ENCODE data around the gene FBLIM1. TPM values are rescaled to one million over a fixed set of nuclear protein-coding genes. Genes with fewer than 3 reads are reported as not detected.

Gene FBLIM1
- total RNA-seq, 1 donor from 2014 or later = not detected

DNA sequence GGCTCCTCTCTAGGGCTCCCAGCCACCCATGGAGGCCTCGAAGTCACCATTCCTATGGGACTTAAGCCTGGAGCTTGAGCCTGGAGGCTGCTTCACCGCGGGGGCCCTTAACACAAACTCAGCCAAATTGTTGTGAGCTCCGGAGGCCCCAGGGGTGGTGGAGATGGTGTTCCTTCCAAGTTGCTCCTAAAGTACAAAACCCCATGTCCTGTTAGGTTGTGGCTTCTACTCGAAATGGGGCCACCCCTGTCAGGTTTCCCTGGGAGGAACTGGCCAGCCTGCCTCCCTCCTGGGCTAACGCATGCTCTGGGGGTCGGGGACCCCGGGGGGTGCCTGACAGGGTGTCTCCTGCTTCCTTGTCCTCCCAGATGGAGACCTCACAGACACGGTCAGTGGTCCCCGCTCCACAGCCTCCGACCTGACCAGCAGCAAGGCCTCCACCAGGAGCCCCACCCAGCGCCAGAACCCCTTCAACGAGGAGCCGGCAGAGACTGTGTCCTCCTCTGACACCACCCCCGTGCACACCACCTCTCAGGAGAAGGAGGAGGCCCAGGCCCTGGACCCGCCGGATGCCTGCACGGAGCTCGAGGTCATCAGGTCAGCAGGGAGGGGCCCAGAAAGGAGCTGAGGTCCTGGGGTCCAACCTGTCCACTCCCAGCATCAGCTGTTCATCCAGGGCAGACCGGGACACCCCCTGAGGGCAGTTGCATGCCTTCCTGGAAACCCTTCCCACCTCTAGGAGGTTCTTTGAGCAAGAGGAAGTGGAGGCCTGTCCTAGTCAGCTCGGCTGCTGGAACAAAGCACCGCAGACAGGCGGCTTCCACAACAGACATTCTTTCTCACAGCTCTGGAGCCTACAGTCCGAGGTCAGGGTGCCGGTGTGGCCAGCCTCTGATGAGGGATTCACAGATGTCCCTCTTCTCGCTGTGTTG, 33.4 kb upstream of the FBLIM1 start:
- H3K27me3 Mint-ChIP-seq (ENCODE audit: low read depth) = no peaks in the 10 kb centered on the region
- no peak for DNase-seq (ENCODE audit: low spot score)
- no peak overlapping the region for H3K4me3 Mint-ChIP-seq (ENCODE audit: low read depth)
- no peak overlapping the region for H3K27ac Mint-ChIP-seq
- no peaks in the 10 kb centered on the region for H3K4me1 Mint-ChIP-seq (ENCODE audit: low read depth)
- intact Hi-C loops (cut with micrococcal nuclease) = no loop called here
- H3K9me3 Mint-ChIP-seq = no peaks in the 10 kb centered on the region
- peaks cover 31% of the 10 kb centered on the region for H3K36me3 Mint-ChIP-seq (ENCODE audit: low read depth)

DNA sequence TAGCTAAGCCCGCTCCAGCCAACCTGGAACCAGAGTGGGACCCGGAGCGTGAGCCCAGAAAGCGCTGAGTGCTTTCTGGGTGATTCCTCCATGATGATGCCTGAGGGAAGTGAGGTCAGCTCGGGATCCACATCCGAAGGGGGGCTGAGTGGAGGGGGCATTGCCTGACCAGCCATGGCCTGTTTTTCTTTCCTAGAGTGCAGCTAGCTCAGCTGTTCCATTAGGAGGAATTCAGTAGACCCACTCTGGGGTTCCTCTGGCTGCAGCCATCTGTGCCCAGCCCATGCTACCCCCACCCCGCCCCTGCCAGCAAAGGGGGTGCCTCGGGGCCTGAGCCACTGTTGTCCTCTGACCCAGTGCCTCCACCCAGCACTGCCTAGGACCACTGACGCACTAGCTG, 32.1 kb upstream of the FBLIM1 start:
- Mint-ChIP-seq H3K27me3 (ENCODE audit: low read depth) (no peaks in the 10 kb centered on the region), H3K9me3 (no peaks in the 10 kb centered on the region), H3K27ac (no peak overlapping the region), H3K36me3 (ENCODE audit: low read depth) (peaks cover 27% of the 10 kb centered on the region), H3K4me3 (ENCODE audit: low read depth) (no peak overlapping the region), H3K4me1 (ENCODE audit: low read depth) (no peaks in the 10 kb centered on the region)
- intact Hi-C loops (cut with micrococcal nuclease) = no loop called here
- DNase-seq (ENCODE audit: low spot score) = no peak

DNA sequence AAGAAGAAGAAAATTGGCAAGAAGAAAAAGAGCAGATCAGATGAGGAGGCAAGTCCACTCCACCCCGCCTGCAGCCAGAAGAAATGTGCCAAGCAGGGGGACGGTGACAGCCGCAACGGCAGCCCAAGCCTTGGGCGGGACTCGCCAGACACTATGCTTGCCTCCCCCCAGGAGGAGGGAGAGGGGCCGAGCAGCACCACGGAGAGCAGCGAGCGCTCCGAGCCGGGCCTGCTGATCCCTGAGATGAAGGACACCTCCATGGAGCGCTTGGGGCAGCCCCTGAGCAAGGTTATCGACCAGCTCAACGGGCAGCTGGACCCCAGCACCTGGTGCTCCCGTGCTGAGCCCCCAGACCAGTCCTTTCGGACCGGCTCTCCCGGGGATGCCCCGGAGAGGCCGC, 31.6 kb upstream of the FBLIM1 start:
- H3K36me3 Mint-ChIP-seq (ENCODE audit: low read depth) = peaks cover 26% of the 10 kb centered on the region
- no peaks in the 10 kb centered on the region for H3K4me1 Mint-ChIP-seq (ENCODE audit: low read depth)
- intact Hi-C loops (cut with micrococcal nuclease) = no loop called here
- no peak for DNase-seq (ENCODE audit: low spot score)
- no peaks in the 10 kb centered on the region for H3K27me3 Mint-ChIP-seq (ENCODE audit: low read depth)
- no peaks in the 10 kb centered on the region for H3K9me3 Mint-ChIP-seq
- no peak overlapping the region for H3K4me3 Mint-ChIP-seq (ENCODE audit: low read depth)
- no peak overlapping the region for H3K27ac Mint-ChIP-seq

DNA sequence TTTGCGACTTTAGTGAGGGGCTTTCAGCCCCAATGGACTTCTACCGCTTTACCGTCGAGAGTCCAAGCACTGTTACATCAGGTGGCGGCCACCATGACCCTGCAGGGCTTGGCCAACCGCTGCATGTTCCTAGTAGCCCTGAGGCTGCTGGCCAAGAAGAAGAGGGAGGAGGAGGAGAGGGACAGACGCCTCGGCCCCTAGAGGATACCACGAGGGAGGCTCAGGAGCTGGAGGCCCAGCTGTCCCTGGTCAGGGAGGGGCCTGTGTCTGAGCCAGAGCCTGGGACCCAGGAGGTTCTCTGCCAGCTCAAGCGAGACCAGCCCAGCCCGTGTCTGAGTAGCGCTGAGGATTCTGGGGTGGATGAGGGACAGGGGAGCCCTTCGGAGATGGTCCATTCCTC, 31.2 kb upstream of the FBLIM1 start:
- no peaks in the 10 kb centered on the region for H3K9me3 Mint-ChIP-seq
- H3K27me3 Mint-ChIP-seq (ENCODE audit: low read depth) = no peaks in the 10 kb centered on the region
- intact Hi-C loops (cut with micrococcal nuclease) = no loop called here
- H3K36me3 Mint-ChIP-seq (ENCODE audit: low read depth) = peaks cover 29% of the 10 kb centered on the region
- no peak overlapping the region for H3K27ac Mint-ChIP-seq
- no peak overlapping the region for H3K4me3 Mint-ChIP-seq (ENCODE audit: low read depth)
- no peak for DNase-seq (ENCODE audit: low spot score)
- H3K4me1 Mint-ChIP-seq (ENCODE audit: low read depth) = no peaks in the 10 kb centered on the region

DNA sequence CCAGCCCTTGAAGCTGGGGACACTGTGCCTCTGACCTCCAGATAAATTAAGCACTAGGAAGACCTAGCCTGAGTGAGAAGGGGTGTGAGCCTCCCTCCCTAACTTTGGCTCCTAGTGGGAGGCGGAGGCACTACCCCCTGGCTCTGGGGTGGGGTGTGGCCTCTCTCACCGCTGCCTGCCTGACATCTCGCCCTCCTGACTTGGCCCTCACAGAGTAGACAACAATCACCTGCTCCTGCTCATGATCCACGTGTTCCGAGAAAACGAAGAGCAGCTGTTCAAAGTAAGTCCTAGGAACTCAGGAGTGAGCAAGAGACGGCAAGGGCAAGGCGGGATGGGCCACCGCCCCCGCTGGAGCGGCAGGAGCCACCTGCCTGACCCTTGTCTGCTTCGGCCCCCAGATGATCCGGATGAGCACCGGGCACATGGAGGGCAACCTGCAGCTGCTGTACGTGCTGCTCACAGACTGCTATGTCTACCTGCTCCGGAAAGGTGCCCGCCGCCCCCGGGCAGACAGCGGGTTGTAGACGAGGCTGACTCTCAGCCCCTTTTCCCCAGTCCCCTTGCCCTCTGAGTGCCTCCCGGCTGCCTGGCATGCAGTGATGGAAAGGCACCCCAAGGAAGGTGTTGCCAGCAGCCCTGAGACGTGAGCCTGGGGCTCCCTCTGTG, 30.6 kb upstream of the FBLIM1 start:
- Mint-ChIP-seq H3K27me3 (ENCODE audit: low read depth) (no peaks in the 10 kb centered on the region), H3K36me3 (ENCODE audit: low read depth) (peaks cover 25% of the 10 kb centered on the region), H3K27ac (no peak overlapping the region), H3K4me3 (ENCODE audit: low read depth) (no peak overlapping the region), H3K9me3 (no peaks in the 10 kb centered on the region), H3K4me1 (ENCODE audit: low read depth) (no peaks in the 10 kb centered on the region)
- intact Hi-C loops (cut with micrococcal nuclease) = no loop called here
- DNase-seq (ENCODE audit: low spot score) = no peak

DNA sequence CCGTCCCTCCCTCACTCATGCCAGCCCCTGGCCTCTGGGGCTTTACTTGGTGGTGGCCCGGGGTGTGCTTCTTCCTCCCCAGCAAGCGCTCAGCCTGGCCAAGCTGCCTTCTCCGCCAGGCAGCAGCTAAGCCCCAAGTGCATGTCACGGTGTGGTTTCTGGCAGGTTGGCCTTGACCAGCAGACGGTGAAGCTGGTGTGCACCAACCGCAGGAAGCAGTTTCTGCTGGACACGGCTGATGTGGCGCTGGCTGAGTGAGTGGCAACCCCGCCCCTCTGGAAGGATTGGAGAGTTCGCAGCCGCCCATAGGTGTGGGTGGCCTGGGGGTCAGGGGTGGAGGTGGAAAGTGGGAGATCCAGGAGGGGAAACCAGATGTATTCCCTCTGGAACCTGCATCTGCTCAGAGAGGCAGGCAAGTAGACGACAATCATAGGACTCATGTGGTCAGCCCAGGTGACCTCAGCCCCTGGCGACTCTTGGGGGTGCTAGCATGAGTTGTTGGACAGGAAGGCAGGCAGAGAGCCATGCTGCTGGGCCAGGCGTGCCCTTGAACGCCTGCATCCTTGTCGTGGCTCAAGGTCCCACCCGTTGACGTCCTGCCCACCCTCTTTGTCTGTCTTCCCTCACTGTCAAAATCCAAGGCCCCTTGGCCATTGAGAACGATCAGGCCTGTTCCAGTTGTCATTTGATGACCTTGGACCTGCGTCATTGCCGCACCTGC, 29.5 kb upstream of the FBLIM1 start:
- DNase-seq (ENCODE audit: low spot score) = no peak
- Mint-ChIP-seq H3K9me3 (no peaks in the 10 kb centered on the region), H3K27ac (no peak overlapping the region), H3K36me3 (ENCODE audit: low read depth) (peaks cover 33% of the 10 kb centered on the region), H3K27me3 (ENCODE audit: low read depth) (no peaks in the 10 kb centered on the region), H3K4me3 (ENCODE audit: low read depth) (no peak overlapping the region), H3K4me1 (ENCODE audit: low read depth) (no peaks in the 10 kb centered on the region)
- intact Hi-C loops (cut with micrococcal nuclease) = no loop called here

DNA sequence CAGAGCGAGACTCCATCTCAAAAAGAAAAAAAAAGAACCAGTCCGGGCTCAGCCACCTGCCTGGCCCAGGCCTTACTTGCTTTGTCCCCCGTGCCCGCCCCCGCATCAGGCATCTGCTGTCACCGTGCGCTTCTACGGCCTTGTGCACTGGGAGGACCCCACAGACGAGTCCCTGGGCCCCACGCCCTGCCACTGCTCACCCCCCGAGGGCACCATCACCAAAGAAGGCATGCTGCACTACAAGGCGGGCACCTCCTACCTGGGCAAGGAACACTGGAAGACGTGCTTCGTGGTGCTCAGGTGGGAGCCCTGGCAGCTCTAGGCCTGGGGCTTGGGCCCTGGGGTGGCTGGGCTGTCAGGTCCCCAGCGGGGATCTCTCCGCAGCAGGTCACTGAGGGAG, 28.2 kb upstream of the FBLIM1 start:
- Mint-ChIP-seq H3K27ac (no peak overlapping the region), H3K36me3 (ENCODE audit: low read depth) (peaks cover 33% of the 10 kb centered on the region), H3K4me1 (ENCODE audit: low read depth) (no peaks in the 10 kb centered on the region), H3K4me3 (ENCODE audit: low read depth) (no peak overlapping the region), H3K9me3 (no peaks in the 10 kb centered on the region), H3K27me3 (ENCODE audit: low read depth) (no peaks in the 10 kb centered on the region)
- DNase-seq (ENCODE audit: low spot score) = no peak
- intact Hi-C loops (cut with micrococcal nuclease) = no loop called here

DNA sequence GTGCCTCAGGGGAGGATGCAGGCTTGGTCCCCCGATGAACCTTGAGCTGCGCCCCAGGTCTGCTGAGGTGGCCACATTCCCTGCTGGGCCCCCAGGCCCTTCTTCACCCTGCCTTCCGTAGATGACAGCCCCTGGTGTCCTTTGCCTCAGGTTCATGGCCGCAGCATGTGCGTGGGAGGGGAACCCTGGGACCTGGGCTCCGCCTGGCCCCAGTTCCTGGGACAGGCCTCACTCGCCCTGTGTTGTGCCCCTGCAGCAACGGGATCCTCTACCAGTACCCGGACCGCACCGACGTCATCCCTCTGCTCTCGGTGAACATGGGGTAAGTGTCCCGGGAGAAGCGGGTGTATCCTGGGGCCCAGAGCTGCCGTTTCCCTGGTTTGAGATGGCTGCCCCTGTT, 27.7 kb upstream of the FBLIM1 start:
- Mint-ChIP-seq H3K27me3 (ENCODE audit: low read depth) (no peaks in the 10 kb centered on the region), H3K36me3 (ENCODE audit: low read depth) (peaks cover 31% of the 10 kb centered on the region), H3K9me3 (no peaks in the 10 kb centered on the region), H3K4me1 (ENCODE audit: low read depth) (no peaks in the 10 kb centered on the region), H3K27ac (no peak overlapping the region), H3K4me3 (ENCODE audit: low read depth) (no peak overlapping the region)
- intact Hi-C loops (cut with micrococcal nuclease) = no loop called here
- DNase-seq (ENCODE audit: low spot score) = no peak

DNA sequence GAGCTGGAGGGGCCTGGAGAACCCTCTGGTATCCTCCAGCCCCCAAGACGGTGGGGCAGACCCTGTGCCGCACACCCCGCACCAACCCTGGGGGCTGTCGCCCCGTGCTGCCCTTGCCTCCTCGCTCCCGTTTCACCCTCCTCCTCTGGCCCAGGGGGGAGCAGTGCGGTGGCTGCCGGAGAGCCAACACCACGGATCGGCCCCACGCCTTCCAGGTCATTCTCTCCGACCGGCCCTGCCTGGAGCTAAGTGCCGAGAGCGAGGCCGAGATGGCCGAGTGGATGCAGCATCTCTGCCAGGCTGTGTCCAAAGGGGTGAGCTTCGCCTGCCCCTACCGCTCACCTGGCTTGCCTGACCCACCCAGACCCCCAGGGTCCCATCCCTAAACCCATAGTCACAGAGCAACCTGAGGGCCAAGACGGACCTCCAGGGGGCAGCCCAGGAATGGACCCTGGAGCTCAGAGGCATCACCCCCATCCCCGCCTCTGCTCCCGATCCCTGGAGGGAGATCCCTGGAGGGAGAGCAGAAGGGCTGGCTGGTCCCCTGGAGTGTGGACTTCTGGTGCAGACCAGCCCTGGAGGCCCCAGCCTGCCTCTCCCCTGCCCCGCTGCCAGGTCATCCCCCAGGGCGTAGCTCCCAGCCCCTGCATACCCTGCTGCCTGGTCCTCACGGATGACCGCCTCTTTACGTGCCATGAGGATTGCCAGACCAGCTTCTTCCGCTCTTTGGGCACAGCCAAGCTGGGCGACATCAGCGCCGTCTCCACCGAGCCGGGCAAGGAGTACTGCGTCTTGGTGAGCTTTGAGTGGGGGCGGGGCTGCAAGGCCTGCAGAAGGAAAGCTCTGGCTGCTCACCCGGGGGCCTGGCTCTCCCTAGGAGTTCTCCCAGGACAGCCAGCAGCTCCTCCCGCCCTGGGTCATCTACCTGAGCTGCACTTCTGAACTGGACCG, 26.6 kb upstream of the FBLIM1 start:
- Mint-ChIP-seq H3K4me3 (ENCODE audit: low read depth) (no peak overlapping the region), H3K27me3 (ENCODE audit: low read depth) (no peaks in the 10 kb centered on the region), H3K9me3 (no peaks in the 10 kb centered on the region), H3K36me3 (ENCODE audit: low read depth) (peaks cover 24% of the 10 kb centered on the region), H3K4me1 (ENCODE audit: low read depth) (no peaks in the 10 kb centered on the region), H3K27ac (no peak overlapping the region)
- intact Hi-C loops (cut with micrococcal nuclease) = no loop called here
- DNase-seq (ENCODE audit: low spot score) = no peak

DNA sequence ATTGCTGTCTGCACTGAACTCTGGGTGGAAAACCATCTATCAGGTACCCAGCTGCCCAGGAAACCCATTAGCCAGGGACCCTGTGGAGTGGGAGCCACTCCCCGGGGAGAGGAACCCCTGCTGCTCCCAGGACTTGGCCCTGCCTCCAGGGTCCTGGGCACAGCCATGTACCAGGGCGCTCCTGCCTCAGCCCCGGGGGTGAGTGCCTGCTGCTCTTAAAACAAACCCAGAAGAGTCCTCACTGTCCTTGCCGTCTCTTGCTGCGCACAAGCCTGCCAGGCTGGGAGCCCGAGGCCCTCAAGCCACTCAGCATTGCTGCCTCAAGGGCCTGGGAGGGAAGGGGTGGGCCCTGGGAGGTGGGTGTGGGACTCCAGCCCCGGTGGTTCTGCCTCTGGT, 25.9 kb upstream of the FBLIM1 start:
- Mint-ChIP-seq H3K9me3 (no peaks in the 10 kb centered on the region), H3K27ac (no peak overlapping the region), H3K27me3 (ENCODE audit: low read depth) (no peaks in the 10 kb centered on the region), H3K36me3 (ENCODE audit: low read depth) (peaks cover 19% of the 10 kb centered on the region), H3K4me1 (ENCODE audit: low read depth) (no peaks in the 10 kb centered on the region), H3K4me3 (ENCODE audit: low read depth) (no peak overlapping the region)
- DNase-seq (ENCODE audit: low spot score) = no peak
- intact Hi-C loops (cut with micrococcal nuclease) = no loop called here

DNA sequence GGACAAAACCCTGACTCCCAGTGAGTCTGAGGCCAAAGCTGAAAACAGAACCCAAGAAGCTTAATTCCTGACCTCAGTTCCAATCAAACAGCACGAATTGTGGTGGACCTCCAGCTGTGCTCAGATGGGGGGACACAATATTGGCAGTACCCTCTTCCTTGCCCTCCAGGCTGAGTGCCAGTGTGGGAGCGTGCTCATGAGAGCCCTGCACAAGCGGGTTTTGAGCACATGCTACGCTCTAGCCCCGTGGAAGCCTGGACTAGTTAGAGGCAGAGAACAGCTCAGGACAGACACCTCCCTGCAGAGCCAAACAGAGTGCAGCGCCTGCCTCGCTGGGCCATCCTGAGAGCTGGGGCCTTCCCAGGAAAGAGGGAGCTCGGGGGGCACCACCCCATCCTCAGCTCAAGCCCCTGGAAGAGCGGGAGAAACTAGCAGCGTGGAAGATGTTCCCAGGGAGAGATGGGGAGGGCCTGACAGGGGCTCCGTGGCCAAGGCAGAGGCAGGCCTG, 25.3 kb upstream of the FBLIM1 start:
- Mint-ChIP-seq H3K9me3 (no peaks in the 10 kb centered on the region), H3K4me1 (ENCODE audit: low read depth) (no peaks in the 10 kb centered on the region), H3K36me3 (ENCODE audit: low read depth) (peaks cover 15% of the 10 kb centered on the region), H3K27ac (no peak overlapping the region), H3K27me3 (ENCODE audit: low read depth) (no peaks in the 10 kb centered on the region), H3K4me3 (ENCODE audit: low read depth) (no peak overlapping the region)
- intact Hi-C loops (cut with micrococcal nuclease) = no loop called here
- DNase-seq (ENCODE audit: low spot score) = no peak

DNA sequence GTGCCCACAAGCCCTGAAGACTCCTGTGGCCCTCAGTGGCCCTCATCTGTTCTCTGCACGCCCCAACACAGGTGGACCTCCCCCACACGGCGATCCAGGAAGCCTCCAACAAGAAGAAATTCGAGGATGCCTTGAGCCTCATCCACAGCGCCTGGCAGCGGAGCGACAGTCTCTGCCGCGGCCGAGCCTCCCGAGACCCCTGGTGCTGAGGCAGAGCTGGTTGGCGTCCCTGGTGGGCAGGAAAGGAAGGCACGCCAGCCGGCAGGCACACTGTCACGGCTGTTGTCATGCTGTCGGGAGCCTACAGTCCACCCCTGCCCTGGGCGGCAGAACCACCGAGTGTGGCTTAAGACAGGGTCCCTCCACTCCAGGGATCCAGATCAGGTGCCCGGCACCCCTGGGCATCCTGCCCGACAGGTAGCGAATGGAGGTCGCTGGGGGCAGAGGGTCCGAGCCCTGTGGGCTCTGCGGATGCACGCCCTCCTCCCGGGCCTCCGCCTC, 24.8 kb upstream of the FBLIM1 start:
- Mint-ChIP-seq H3K27ac (no peak overlapping the region), H3K4me1 (ENCODE audit: low read depth) (no peaks in the 10 kb centered on the region), H3K4me3 (ENCODE audit: low read depth) (no peak overlapping the region), H3K9me3 (no peaks in the 10 kb centered on the region), H3K36me3 (ENCODE audit: low read depth) (peaks cover 15% of the 10 kb centered on the region), H3K27me3 (ENCODE audit: low read depth) (no peaks in the 10 kb centered on the region)
- intact Hi-C loops (cut with micrococcal nuclease) = no loop called here
- no peak for DNase-seq (ENCODE audit: low spot score)

Data from activated T-helper 2 cell treated with anti-CD3 and anti-CD28 coated beads, Interferon-gamma antibody, Interleukin-2, Interleukin-4, amounts not matched to agents 10 μg/mL and 5 μg/mL and 100 μg/mL, durations not matched to agents 14 hours and 24 hours and 36 hours (primary cell).